ENCODE data around the gene POU6F1.

DNA sequence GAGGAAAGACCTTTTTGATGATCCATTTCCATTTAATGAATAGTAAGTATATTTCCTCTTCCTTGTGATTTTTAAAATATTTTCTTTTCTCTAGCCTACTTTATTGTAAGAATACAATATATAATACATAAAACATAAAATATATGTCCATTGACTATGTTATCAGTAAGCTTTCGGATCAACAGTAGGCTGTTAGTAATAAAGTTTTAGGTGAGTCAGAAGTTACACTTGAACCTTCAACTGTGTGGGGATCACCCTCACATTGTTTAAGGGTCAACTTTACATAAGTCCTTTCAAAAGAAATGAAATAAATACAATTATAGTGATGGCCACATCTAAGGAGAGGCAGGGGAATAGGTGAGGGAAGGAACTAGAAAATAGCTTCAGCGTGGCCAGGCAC, 40.0 kb downstream of the POU6F1 start:
- TF ChIP-seq CTCF (conservative IDR thresholded peaks at IDR 0.05; ENCODE audit: low read depth, low read length) (no peak), EZH2 (IDR thresholded peaks at IDR 0.05; ENCODE audit: low read length, unreplicated experiment) (no peak)

Measured in PC-3 (cell line).